ELR (cell line): ENCODE measurements around the gene SUPT20HL2.
"Not testable (repeated sequence)": the region's sequence is repeated elsewhere in the genome, so short reads cannot be mapped to it uniquely, and the experiment has no call there.

Source experiments
- DNase-seq: peaks from one replicate; pipeline ENCODE4 v3.0.0-alpha.2; 2015; ENCODE audit warnings: low read depth

SUPT20HL2 gene

GRCh38 chrX:24314019-24314635 is at the start of gene SUPT20HL2:
Gene SUPT20HL2 (minus strand): TSS chrX:24314069. CDS start chrX:24313315, 754 bp downstream.
- DNase-seq = no peak

GRCh38 chrX:24362089-24362745 is 48.3 kb upstream of the SUPT20HL2 start:
- DNase-seq = not testable (repeated sequence)

- no peak for DNase-seq
Measured at GRCh38 chrX:24360272-24360671, 46.4 kb upstream of the SUPT20HL2 start, which contains the start of gene SUPT20HL1. Gene SUPT20HL1 (plus strand): TSS chrX:24360639. CDS start chrX:24362761, 2,122 bp downstream.

- DNase-seq = peak; percentile 25
Measured at GRCh38 chrX:24357106-24357505, 43.2 kb upstream of the SUPT20HL2 start.

- DNase-seq = peak; percentile 41
Measured at GRCh38 chrX:24355095-24355494, 41.2 kb upstream of the SUPT20HL2 start.

- no peak for DNase-seq
Measured at GRCh38 chrX:24350217-24350616, 36.3 kb upstream of the SUPT20HL2 start.

GRCh38 chrX:24347881-24348280 is 34.0 kb upstream of the SUPT20HL2 start:
- DNase-seq = no peak

- no peak for DNase-seq
Measured at GRCh38 chrX:24343719-24344118, 29.9 kb upstream of the SUPT20HL2 start.

GRCh38 chrX:24341795-24342194 is 27.9 kb upstream of the SUPT20HL2 start:
- DNase-seq = peak; percentile 90

- DNase-seq = no peak
Measured at GRCh38 chrX:24340501-24340900, 26.6 kb upstream of the SUPT20HL2 start.

GRCh38 chrX:24339911-24340310 is 26.0 kb upstream of the SUPT20HL2 start:
- peak; percentile 45 for DNase-seq

- no peak for DNase-seq
Measured at GRCh38 chrX:24335871-24336270, 22.0 kb upstream of the SUPT20HL2 start.

- DNase-seq = no peak
Measured at GRCh38 chrX:24334461-24334860, 20.6 kb upstream of the SUPT20HL2 start.

GRCh38 chrX:24333371-24333770 is 19.5 kb upstream of the SUPT20HL2 start:
- no peak for DNase-seq

- DNase-seq = no peak
Measured at GRCh38 chrX:24332878-24333277, 19.0 kb upstream of the SUPT20HL2 start.

GRCh38 chrX:24325231-24325630 is 11.4 kb upstream of the SUPT20HL2 start:
- DNase-seq = no peak

GRCh38 chrX:24321741-24322395 is 8.0 kb upstream of the SUPT20HL2 start:
- no peak for DNase-seq

- DNase-seq = no peak
Measured at GRCh38 chrX:24317567-24317966, 3.7 kb upstream of the SUPT20HL2 start.

GRCh38 chrX:24316111-24316510 is 2.2 kb upstream of the SUPT20HL2 start:
- no peak for DNase-seq

- not testable (repeated sequence) for DNase-seq
Measured at GRCh38 chrX:24312249-24312607, 1.6 kb downstream of the SUPT20HL2 start.

GRCh38 chrX:24311507-24312248 is 2.2 kb downstream of the SUPT20HL2 start:
- not testable (repeated sequence) for DNase-seq

GRCh38 chrX:24310916-24311315 is 3.0 kb downstream of the SUPT20HL2 start:
- DNase-seq = not testable (repeated sequence)
